NK-92 treated with Interleukin-12 subunit alpha and Interleukin-12 subunit beta, amount 100 ng/mL, for 24 hours (cell line): ENCODE data around the gene CYP2C18.
"Not testable (repeated sequence)": the region's sequence is repeated elsewhere in the genome, so short reads cannot be mapped to it uniquely, and the experiment has no call there.

Experiments used
- DNase-seq: peaks from one replicate; lab custom pipeline; 2025; lab: John Stamatoyannopoulos, UW

The CYP2C18 gene

DNA sequence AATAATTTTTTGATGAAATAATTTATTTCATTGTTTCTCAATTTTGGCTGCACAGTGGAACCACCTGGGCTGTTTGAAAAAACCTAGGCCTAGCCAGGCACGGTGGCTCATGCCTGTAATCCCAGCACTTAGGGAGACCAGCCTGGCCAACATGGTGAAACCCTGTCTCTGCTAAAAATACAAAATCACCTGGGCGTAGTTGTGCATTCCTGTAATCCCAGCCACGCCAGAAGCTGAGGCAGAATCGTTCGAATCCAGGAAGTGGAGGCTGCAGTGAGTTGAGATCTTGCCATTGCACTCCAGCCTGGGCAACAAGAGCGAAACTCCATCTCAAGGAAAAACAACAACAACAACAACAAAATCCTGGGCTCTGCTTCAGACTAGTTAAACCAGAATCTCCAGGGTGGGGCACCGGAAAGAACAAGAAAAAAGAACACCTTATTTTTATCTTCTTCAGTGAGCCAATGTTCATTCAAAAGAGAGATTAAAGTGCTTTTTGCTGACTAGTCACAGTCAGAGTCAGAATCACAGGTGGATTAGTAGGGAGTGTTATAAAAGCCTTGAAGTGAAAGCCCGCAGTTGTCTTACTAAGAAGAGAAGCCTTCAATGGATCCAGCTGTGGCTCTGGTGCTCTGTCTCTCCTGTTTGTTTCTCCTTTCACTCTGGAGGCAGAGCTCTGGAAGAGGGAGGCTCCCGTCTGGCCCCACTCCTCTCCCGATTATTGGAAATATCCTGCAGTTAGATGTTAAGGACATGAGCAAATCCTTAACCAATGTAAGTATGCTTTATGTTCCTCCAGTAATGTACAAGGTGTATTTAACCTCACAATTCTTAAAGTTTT is at the start of gene CYP2C18:
CYP2C18 (plus strand) TSS at position 516 of the 841 bp plus-strand sequence; CDS start at position 607, 91 bp downstream.
- no peak for DNase-seq

DNA sequence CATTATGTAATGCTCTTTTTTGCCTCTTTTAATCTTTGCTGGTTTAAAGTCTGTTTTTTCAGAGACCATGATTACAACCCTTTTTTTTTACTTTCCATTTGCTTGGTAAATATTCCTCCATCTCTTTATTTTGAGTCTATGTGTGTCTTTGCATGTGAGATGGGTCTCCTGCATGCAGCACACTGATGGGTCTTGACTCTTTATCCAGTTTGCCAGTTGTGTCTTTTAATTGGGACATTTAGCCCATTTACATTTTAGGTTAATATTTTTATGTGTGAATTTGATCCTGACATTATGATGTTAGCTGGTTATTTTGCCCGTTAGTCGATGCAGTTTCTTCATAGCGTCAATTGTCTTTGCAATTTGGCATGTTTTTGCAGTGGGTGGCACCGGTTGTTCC is 45.4 kb upstream of the CYP2C18 start:
- DNase-seq, result not testable (repeated sequence)

GRCh38 chr10:94639902-94640301 is 43.6 kb upstream of the CYP2C18 start:
- DNase-seq, result no peak

DNA sequence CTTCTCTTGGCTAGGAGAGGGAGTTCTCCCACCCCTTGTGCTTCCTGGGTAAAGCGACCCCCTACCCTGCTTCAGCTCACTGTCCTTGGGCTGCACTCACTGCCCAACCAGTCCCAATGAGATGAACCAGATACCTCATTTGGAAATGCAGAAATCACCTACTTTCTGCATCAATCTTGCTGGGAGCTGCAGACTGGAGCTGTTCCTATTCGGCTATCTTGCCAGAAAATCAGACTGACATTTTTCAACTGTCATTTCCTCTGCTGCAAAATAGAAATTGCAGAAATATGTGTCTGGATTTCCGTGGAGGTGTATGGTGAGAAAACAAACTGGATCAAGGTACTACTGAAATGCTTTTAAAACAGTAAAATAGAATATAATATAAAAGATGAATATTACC is 43.0 kb upstream of the CYP2C18 start:
- no peak for DNase-seq

- DNase-seq, result no peak
Measured at GRCh38 chr10:94641480-94641879, 42.0 kb upstream of the CYP2C18 start.

- no peak for DNase-seq
Measured at GRCh38 chr10:94644352-94644751, 39.2 kb upstream of the CYP2C18 start.

GRCh38 chr10:94645285-94645684 is 38.2 kb upstream of the CYP2C18 start:
- no peak for DNase-seq

DNA sequence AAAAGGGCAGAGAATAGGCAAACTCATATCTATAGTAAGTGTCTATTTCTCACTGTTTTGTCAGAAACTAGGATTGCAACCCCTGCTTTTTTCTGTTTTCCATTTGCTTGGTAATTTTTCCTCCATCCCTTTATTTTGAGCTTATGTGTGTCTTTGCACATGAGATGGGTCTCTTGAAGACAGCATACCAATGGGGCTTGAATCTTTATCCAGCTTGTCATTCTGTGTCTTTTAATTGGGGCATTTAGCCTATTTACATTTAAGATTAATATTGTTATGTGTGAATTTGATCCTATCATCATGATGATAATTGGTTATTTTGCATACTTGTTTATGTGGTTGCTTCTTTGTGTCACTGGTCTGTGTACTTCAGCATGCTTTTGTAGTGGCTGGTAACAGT is 28.3 kb upstream of the CYP2C18 start:
- DNase-seq, result not testable (repeated sequence)

DNA sequence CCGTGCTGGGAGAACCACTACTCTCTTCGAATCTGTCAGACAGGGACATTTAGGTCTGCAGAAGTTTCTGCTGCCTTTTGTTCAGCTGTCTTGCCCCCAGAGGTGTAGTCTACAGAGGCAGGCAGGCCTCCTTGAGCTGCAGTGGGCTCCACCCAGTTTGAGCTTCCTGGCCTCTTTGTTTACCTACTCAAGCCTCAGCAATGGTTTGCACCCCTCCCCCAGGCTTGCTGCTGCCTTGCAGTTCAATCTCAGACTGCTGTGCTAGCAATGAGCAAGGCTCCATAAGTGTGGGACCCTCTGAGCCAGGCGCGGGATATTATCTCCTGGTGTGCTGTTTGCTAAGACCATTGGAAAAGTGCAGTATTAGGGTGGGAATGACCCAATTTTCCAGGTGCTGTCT is 20.5 kb upstream of the CYP2C18 start:
- DNase-seq, result not testable (repeated sequence)

- no peak for DNase-seq
Measured at GRCh38 chr10:94666391-94667102, 17.0 kb upstream of the CYP2C18 start.

DNA sequence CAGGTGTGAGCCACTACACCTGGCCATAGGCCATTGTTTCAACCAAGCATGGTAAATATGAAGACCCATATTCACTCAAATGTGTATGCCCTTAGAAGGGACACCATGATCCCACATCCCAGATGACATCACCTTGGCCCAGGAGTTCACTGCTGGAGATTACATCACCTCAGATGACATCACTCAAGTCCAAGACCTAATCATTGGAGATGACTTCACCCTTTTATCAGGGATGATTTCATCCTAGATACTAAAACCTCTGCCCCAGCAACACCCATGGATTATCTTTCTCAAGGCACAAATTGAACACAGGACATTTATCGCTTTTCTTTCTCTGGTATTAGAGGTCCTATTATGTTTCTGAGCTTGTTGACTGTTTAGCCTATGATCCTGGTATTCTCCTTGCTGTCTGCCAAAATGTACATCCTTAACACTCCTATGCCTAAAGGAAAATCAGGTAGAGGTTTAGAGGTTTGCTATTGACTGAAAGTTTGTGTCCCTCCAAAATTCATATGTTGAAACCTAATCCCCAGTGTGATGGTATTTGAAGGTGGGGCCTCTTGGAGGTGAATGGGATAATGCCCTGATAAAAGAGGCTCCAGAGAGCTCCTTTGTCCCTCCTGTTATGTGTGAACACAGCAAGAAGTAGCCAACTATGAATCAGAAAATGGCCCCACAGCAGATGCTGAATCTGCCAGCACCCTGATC is 9.8 kb upstream of the CYP2C18 start:
- no peak for DNase-seq

GRCh38 chr10:94676496-94676895 is 7.0 kb upstream of the CYP2C18 start:
- DNase-seq, result no peak

DNA sequence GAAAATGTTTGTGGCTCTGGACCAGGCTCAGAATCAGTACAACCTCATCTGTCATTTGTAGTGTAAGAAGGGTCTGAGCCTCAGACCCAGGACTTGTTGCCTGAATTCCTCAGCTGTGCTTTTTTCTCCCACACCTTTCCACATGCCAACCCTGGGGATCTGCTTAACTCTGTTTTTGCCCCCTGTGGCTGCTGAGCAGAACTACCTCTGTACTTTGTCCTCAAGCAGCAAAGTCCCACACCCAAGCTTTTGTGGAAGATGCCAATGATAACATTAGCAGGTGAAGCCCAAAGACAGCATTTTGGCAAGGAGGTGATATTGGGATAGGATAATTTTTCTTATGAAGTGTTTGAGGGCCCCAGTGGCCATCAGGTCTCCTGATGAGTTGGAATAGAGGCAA is 5.8 kb upstream of the CYP2C18 start:
- DNase-seq, result no peak

- DNase-seq, result no peak
Measured at GRCh38 chr10:94678475-94678874, 5.1 kb upstream of the CYP2C18 start.

DNA sequence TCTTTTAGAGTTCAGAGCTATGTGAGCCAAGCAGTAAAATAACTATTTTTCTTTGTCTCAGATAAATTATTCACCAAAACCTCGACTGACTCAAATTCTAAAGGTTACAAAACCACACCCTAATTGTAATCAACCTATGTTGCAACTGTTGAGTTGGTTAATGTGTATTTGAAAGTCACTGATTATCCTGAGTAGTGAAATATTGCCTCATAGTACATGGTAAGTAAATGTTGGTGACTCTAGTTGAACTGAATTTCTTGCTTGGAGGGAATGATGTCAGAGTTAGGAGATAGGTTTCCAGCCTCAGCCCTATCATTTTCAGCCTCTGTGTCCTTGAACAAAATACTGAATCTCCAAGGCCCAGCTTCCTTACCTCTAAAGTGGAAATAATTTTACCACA is 3.0 kb upstream of the CYP2C18 start:
- DNase-seq, result no peak

GRCh38 chr10:94682636-94683035 is 893 bp upstream of the CYP2C18 start:
- not testable (repeated sequence) for DNase-seq

DNA sequence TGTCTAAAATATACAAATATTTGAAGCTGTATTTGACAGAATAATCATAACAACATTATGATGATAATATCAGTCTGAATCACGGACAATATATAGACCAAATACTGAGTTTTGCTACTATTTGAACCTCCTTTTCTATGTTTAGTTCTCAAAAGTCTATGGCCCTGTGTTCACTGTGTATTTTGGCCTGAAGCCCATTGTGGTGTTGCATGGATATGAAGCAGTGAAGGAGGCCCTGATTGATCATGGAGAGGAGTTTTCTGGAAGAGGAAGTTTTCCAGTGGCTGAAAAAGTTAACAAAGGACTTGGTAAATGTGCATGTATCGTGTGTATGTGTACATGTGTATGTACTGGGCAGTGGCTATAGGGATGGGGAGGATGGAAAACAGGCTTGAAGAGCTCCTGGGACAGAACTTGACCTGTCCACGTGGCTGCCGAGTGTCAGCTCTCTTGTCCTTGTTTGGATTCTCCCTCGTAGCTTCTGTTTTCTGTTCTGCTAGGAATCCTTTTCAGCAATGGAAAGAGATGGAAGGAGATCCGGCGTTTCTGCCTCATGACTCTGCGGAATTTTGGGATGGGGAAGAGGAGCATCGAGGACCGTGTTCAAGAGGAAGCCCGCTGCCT is 4.2 kb downstream of the CYP2C18 start:
- no peak for DNase-seq

- no peak for DNase-seq
Measured at GRCh38 chr10:94706089-94706488, 22.6 kb downstream of the CYP2C18 start.

GRCh38 chr10:94710578-94710977 is 27.0 kb downstream of the CYP2C18 start:
- DNase-seq, result no peak

DNA sequence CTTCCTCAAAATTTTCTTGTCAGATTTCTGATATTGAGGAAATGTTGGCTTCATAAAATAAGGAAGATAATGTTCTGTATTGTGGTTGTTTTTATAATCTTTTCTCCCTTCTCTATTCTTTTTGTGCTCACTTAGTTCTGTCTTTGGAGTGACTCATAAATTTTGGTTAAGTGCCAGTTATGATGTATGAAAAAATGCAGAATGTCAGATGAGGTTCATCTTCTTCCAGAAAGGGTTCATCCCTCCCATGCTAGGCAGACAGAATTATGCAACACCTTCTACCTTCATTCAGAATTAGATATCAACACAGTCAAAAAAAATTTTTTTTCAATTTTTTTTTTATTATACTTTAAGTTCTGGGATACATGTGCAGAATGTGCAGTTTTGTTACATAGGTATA is 42.3 kb downstream of the CYP2C18 start:
- DNase-seq, result no peak

DNA sequence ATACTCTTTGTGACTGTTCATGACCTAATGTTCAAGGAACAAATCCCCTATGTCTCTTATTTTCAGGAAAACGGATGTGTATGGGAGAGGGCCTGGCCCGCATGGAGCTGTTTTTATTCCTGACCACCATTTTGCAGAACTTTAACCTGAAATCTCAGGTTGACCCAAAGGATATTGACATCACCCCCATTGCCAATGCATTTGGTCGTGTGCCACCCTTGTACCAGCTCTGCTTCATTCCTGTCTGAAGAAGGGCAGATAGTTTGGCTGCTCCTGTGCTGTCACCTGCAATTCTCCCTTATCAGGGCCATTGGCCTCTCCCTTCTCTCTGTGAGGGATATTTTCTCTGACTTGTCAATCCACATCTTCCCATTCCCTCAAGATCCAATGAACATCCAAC is 51.7 kb downstream of the CYP2C18 start:
- DNase-seq, result no peak

- no peak for DNase-seq
Measured at GRCh38 chr10:94738588-94738987, 55.1 kb downstream of the CYP2C18 start.
